ENCODE results near the gene TRMO. TPM values are rescaled to one million over a fixed set of nuclear protein-coding genes. Genes with fewer than 3 reads are reported as not detected.
"Not testable (repeated sequence)": the region's sequence is repeated elsewhere in the genome, so short reads cannot be mapped to it uniquely, and the experiment has no call there.

Gene TRMO, protein sequence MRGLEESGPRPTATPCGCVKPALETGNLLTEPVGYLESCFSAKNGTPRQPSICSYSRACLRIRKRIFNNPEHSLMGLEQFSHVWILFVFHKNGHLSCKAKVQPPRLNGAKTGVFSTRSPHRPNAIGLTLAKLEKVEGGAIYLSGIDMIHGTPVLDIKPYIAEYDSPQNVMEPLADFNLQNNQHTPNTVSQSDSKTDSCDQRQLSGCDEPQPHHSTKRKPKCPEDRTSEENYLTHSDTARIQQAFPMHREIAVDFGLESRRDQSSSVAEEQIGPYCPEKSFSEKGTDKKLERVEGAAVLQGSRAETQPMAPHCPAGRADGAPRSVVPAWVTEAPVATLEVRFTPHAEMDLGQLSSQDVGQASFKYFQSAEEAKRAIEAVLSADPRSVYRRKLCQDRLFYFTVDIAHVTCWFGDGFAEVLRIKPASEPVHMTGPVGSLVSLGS
- total RNA-seq, result 22.9 and 31.3 TPM in 2 replicates

- DNase-seq (ENCODE audit: low read depth), result peak; percentile 94
These were observed at the start of gene TRMO for GRCh38 chr9:97921959-97922724. Gene TRMO, minus strand, starts transcription at chr9:97922500. Its CDS starts 7 bp downstream, at chr9:97922493.

GRCh38 chr9:97970165-97970564 is 47.9 kb upstream of the TRMO start:
- DNase-seq (ENCODE audit: low read depth), result no peak

GRCh38 chr9:97969014-97969413 is 46.7 kb upstream of the TRMO start:
- no peak for DNase-seq (ENCODE audit: low read depth)

DNA sequence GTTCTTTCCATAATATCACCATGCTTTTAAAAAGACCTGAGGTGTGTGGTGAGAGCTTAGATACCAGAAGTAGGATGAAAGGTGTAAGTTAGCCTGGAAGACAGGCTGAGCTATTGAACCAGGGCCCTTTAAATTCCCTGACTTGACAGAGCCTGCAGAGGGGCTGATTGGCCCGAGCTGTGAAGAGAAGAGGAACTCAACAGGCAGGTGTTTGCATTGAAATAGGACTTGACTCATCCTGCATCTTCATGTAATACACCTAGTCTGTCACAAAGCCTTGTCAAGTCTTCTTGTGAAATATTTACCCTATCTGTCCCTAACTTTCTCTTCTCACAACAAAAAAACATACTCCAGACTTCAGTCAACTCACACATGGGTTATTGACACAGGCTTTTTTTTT is 44.2 kb upstream of the TRMO start:
- no peak for DNase-seq (ENCODE audit: low read depth)

GRCh38 chr9:97964901-97965300 is 42.6 kb upstream of the TRMO start:
- no peak for DNase-seq (ENCODE audit: low read depth)

GRCh38 chr9:97963232-97963631 is 40.9 kb upstream of the TRMO start:
- no peak for DNase-seq (ENCODE audit: low read depth)

- DNase-seq (ENCODE audit: low read depth), result no peak
These were observed 40.3 kb upstream of the TRMO start for GRCh38 chr9:97962575-97962974.

DNA sequence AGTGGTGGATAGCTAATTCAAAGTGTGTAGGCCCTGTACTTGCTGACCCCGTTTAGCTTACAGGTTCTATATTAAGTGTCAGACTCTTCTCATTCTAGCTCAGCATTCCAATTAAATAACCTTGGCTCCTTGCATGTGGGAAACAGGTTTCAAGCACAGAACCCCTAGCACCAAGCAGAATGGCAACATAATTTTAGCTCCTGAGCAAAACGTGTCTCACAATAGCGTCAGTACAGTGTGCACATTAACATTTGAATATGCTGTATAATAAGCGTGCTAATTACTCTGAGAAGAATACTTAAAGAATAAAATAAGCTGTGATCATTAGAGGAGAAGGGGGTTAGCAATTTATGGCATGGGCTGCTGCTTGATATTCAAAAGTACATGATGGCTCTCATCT is 39.8 kb upstream of the TRMO start:
- DNase-seq (ENCODE audit: low read depth), result no peak

DNA sequence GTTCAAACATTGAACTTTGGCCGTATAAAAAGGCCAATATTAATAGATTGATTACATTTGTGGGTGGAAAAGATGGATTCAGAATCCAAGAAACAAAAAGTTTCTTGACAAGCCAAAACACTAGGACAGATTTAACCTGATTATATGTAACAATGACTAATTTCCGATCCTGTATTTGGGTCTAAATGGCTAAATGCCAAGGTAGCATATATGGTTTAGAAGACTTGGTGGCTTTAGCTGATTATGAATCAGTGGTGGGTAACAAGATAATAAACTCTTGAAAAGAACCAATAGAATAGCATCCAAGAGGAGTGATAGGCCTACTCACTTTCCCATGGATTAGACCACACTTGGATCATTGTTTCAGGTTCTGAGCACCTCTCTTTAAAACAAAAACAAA is 39.1 kb upstream of the TRMO start:
- DNase-seq (ENCODE audit: low read depth), result no peak

GRCh38 chr9:97960678-97961328 is 38.5 kb upstream of the TRMO start:
- DNase-seq (ENCODE audit: low read depth), result not testable (repeated sequence)

DNA sequence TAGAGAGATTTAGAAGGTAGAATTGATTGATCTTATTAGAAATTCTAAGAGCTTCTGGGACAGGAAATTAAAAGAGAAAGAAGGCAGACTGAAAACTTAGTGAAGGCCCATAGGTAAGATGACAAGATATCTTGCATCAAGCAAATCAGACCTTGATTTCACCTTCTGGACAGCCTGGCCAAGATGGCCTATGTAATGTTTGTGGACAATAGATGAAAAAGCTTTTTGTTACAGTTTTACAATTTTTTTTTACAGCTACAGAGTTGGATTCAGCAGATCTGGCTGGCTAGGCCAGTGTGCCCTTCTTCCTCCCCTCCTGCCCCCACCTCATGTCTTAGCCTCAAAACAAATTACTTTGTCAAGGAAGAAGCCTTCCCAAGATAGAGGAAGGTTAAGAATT is 37.3 kb upstream of the TRMO start:
- DNase-seq (ENCODE audit: low read depth), result no peak

GRCh38 chr9:97958812-97959511 is 36.7 kb upstream of the TRMO start:
- peak; percentile 51 for DNase-seq (ENCODE audit: low read depth)

GRCh38 chr9:97956331-97956730 is 34.0 kb upstream of the TRMO start:
- DNase-seq (ENCODE audit: low read depth), result no peak

DNA sequence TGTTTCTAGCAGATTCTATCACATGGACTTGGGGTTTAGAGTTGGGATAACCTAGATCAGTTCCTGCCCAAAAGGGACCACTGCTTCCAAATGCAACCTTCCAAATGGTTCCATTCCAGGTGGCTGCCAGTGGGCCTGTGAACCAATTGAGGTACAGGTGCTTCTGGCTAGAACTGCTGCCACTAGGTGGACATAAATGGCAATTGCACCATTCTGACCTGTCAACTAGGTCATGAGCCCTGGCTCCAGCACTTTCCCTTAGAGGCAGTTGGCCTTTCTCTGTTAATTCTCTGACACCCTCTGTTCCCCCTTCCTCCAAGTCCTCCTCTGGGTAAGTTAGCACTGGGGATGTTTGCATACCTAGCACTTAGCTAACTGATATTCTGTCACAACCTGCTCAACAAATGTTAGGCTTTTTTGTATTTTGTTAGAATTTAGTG is 32.3 kb upstream of the TRMO start:
- peak; percentile 59 for DNase-seq (ENCODE audit: low read depth)

- DNase-seq (ENCODE audit: low read depth), result not testable (repeated sequence)
These were observed 28.6 kb upstream of the TRMO start for GRCh38 chr9:97950873-97951272.

DNA sequence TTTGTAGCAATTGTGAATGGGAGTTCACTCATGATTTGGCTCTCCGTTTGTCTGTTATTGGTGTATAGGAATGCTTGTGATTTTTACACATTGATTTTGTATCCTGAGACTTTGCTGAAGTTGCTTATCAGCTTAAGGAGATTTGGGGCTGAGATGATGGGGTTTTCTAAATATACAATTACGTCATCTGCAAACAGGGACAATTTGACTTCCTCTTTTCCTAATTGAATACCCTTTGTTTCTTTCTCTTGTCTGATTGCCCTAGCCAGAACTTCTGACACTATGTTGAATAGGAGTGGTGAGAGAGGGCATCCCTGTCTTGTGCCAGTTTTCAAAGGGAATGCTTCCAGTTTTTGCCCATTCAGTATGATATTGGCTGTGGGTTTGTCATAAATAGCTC is 24.8 kb upstream of the TRMO start:
- DNase-seq (ENCODE audit: low read depth), result not testable (repeated sequence)

DNA sequence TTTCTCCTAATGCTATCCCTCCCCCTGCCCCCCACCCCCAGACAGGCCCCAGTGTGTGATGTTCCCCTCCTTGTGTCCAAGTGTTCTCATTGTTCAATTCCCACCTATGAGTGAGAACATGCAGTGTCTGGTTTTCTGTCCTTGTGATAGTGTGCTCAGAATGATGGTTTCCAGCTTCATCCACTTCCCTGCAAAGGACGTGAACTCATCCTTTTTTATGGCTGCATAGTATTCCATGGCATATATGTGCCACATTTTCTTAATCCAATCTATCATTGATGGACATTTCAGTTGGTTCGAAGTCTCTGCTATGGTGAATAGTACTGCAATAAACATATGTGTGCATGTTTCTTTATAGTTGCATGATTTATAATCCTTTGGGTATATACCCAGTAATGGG is 23.2 kb upstream of the TRMO start:
- not testable (repeated sequence) for DNase-seq (ENCODE audit: low read depth)

DNA sequence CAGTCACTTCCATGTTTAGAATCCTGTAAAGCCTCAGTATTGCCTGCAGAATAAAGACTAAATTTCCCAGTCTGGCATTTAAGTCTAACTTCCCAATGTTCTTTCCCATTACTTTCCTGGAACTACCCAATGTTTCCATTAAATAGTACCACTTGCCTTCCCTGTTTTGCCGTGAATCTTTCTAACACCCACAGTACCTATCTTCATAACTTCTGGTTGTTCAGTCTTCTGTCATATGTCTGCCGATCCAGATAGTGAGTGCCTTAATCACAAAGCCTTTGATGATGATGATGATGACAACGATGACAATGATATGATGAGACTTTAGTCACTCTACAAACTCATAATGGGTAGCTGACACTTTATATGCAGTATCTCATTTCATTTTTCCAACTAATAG is 22.3 kb upstream of the TRMO start:
- DNase-seq (ENCODE audit: low read depth), result no peak

DNA sequence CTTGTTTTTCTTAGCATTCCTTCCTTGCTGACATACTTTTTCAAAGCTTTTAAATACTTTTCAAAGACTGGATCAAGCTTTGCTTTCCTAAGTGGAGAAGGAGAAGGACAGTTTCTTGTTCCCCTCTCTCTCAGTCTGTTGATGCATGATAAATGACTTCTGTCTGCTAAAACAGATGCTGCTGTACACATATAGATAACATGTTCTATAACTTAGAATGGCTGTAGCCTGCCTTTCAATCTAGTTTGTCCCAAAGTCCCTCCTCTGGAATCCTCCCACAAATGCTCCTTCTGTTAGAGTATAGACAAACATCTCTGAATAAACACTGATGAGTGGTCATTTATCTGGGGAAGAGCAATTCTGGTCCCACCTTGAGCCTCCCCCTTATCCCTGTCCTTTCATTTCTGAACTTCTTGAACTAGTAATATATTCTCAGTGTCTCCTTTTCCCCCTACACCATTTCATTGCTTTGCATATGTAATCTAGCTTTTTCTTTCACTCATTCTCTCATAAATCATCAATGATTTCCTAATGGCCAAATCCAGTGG is 21.1 kb upstream of the TRMO start:
- no peak for DNase-seq (ENCODE audit: low read depth)

GRCh38 chr9:97941323-97941722 is 19.0 kb upstream of the TRMO start:
- no peak for DNase-seq (ENCODE audit: low read depth)

DNA sequence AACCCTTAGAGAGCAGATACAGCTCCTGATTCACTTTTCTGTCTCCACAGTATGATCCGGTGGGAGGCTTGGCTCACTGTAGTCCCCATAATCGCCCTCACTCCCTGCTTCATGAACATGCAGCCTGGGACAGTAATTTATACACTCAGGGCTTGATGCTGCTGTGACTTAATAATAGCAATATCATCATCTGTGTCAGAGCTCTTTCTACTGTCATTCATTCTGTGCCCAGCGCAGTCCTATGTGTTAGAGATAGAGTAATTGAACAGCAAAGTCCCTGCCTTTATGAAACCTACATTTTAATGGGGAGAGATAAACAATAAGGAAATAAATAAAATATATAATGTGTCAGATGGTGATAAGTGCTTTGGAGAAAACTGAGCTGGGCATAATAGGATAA is 18.4 kb upstream of the TRMO start:
- no peak for DNase-seq (ENCODE audit: low read depth)

DNA sequence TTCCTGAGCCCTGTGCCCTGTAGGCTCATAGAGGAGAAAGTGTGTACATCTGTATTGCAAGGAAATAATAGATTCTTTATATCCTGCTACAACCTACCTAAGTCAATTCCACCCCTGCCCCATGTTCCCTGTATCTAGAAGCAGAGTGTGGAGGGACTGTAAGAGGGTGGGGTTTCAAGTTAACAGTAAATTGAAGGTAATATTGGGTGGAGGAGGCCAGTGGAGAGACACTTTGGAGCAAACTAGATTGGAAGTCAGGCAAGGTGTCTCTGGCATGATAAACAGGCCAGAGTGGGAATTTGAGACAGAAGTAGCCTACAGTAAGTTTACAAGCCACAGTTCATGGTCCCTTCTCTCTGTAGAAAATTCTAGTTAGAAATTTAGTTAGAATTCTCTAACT is 17.9 kb upstream of the TRMO start:
- no peak for DNase-seq (ENCODE audit: low read depth)
